ENCODE results near the gene CHI3L2.

- TF ChIP-seq CTCF (IDR thresholded peaks at IDR 0.05), result no peak
- TF ChIP-seq POLR2A (IDR thresholded peaks at IDR 0.05), result no peak
- TF ChIP-seq EP300 (IDR thresholded peaks at IDR 0.05), result no peak
These were observed 45.5 kb upstream of the CHI3L2 start for GRCh38 chr1:111182052-111182451.
